A549 (cell line): ENCODE results near the gene UBE2K. TPM values are rescaled to one million over a fixed set of nuclear protein-coding genes. Genes with fewer than 3 reads are reported as not detected.
A peak's percentile ranks its signal among the peaks of the same experiment; 100 is the strongest.

Experiments
- ATAC-seq, 2 experiments: fragments of 200-7000 bp in 1 of 2; fragments of >200 bp in 1 of 2; cut with Nextera tagmentation in 1 of 2; cut with Tn5 transposase in 1 of 2; 3 replicates each; pipeline versions ENCODE4 v1.8.0 to v1.9.1; 2018 to 2020; ENCODE audit warnings: mild to moderate bottlenecking in 1 of 2, moderate library complexity in 1 of 2
- CTCF ChIA-PET: fragments of 300-600 bp; sonication (Branson Sonifier 250); formaldehyde crosslinking; extraction: SDS; loops from one replicate; lab custom pipeline; 2021; ENCODE audit warnings: antibody characterized with exemption, inconsistent platforms; lab: Yijun Ruan, JAX
- POLR2A ChIA-PET: fragments of 350-600 bp; formaldehyde crosslinking; extraction: SDS; loops from one replicate; lab custom pipeline; 2021; ENCODE audit warnings: antibody characterized with exemption, inconsistent platforms; lab: Yijun Ruan, JAX
- DNase-seq, 2 experiments: peaks; one replicate each; pipeline versions ENCODE4 v3.0.0 to v3.0.0-alpha.2; 2011 to 2016; ENCODE audit warnings: low read depth in 1 of 2, low spot score in 1 of 2
- FAIRE-seq: peaks from 2 replicates; lab custom pipeline; 2011; peaks lifted over from hg19 to GRCh38; lab: Jason Lieb, UNC
- H3K27ac ChIP-seq, 2 experiments: fragments of >200 bp; sonication (Bioruptor Twin); formaldehyde crosslinking; 3 replicates each; pipeline ENCODE4 v1.5.1; 2016 to 2017
- H3K4me1 ChIP-seq: fragments of >200 bp; sonication (Bioruptor Twin); formaldehyde crosslinking; 3 replicates; pipeline ENCODE4 v1.6.1; 2016
- H3K4me2 ChIP-seq: fragments of >200 bp; sonication (Bioruptor Twin); formaldehyde crosslinking; 3 replicates; pipeline ENCODE4 v1.6.1; 2016
- H3K4me3 ChIP-seq: fragments of >200 bp; sonication (Bioruptor Twin); formaldehyde crosslinking; 3 replicates; pipeline ENCODE4 v1.5.1; 2016
- H3K9me3 ChIP-seq: fragments of >200 bp; sonication (Bioruptor Twin); formaldehyde crosslinking; 3 replicates; pipeline ENCODE4 v1.6.1; 2016
- CEBPB ChIP-seq, 2 experiments: fragments of >200 bp in 1 of 2; sonication (Bioruptor Twin) in 1 of 2; formaldehyde crosslinking in 1 of 2; IDR thresholded peaks; 2 replicates each; pipeline ENCODE4 v1.6.1; 2012 to 2016
- EHF ChIP-seq: fragments of 250-450 bp; sonication (Bioruptor Pico); IDR thresholded peaks from 2 replicates; pipeline ENCODE4 v1.5.0; 2020; ENCODE audit warnings: mild to moderate bottlenecking
- FOSL2 ChIP-seq, 2 experiments: fragments of 450-650 bp in 1 of 2; fragments of >200 bp in 1 of 2; sonication (Bioruptor Twin) in 1 of 2; formaldehyde crosslinking; IDR thresholded peaks; 2 replicates each; pipeline versions ENCODE4 v1.5.0 to v1.6.1; 2016 to 2020; ENCODE audit warnings: mild to moderate bottlenecking in 1 of 2, moderate library complexity in 1 of 2
- JUNB ChIP-seq: fragments of >200 bp; sonication (Bioruptor Twin); formaldehyde crosslinking; IDR thresholded peaks from 2 replicates; pipeline ENCODE4 v1.6.1; 2016
- KDM5A ChIP-seq: fragments of 200-600 bp; sonication (generic); IDR thresholded peaks from 2 replicates; pipeline ENCODE4 v1.6.1; 2016; ENCODE audit warnings: antibody characterized with exemption, mild to moderate bottlenecking
- REST ChIP-seq: fragments of 200-600 bp; sonication (generic); IDR thresholded peaks from 2 replicates; pipeline ENCODE4 v1.6.1; 2016; ENCODE audit warnings: antibody characterized with exemption, mild to moderate bottlenecking, moderate library complexity
- WGBS: methylation state at CpG from one replicate; pipeline ENCODE4 v1.1.6; 2017; ENCODE audit errors: missing lambda C conversion rate; 5-methylcytosine and 5-hydroxymethylcytosine counted together
- polyA plus RNA-seq, 4 experiments: library from polyadenylated mRNA; depleted of rRNA in 3 of 4; stranded (reverse); fragments of >200 nt; fragmentation: RNase III in 1 of 4; extraction: RNeasy Plus Mini Kit Qiagen cat#74134 plus additional on column Dnase treatment in 1 of 4; gene quantifications; 2 replicates in 3 of 4; 3 replicates in 1 of 4; pipeline ENCODE4 v1.2.3, GENCODE V29; 2011 to 2017
- small RNA-seq, 6 experiments: library from RNA; depleted of rRNA; stranded (forward); fragments of <200 nt; gene quantifications; one replicate each; pipeline ENCODE3, GENCODE V24; 2012
- TF ChIP-seq, protein P1 (sequence below): fragments of 150-350 bp; IDR thresholded peaks from 2 replicates; pipeline ENCODE4 v1.6.1; 2014; ENCODE audit warnings: low read depth, mild to moderate bottlenecking, low read length
- TF ChIP-seq, protein P2 (sequence below): IDR thresholded peaks from 2 replicates; pipeline ENCODE4 v1.6.1; 2012
- TF ChIP-seq, protein P3 (sequence below): IDR thresholded peaks from 2 replicates; pipeline ENCODE4 v1.6.1; 2012

The UBE2K gene
- polyA plus RNA-seq, 2 of the 4 experiments (the other 2 are of a cell fraction) = 103 to 130 TPM

DNA sequence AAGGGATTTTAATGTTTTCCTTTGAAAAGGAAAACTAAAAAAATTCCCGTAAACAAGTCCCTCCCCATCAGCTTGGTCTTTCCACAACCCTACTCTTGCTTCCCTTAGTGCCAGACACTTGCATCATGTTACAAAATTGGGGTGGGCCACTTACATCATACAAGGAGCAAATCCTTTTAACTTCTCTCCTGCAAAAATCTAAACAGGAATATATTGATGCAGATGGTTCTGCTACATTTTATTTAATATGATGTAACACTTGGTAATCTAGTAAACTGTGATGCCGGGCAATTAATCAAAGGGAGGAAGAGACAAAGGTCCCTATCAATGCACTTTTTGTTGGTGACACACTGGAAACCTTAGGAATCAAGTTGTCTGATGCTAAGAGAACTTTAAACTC, 125.3 kb downstream of the UBE2K start:
- FAIRE-seq = no peak
- no peaks in the 10 kb centered on the region for H3K9me3 ChIP-seq
- no peak for DNase-seq
- peaks cover 42% of the 10 kb centered on the region for H3K4me1 ChIP-seq
- H3K27ac ChIP-seq = peak overlapping the region; percentile 53 to 60; a peak in 5 of 6 replicates
- WGBS = 69% methylated on average over 2 of the region's 2 CpGs
- ChIA-PET CTCF (no interaction called here), POLR2A (no interaction called here)
- TF ChIP-seq KDM5A (no peak), EHF (no peak), CEBPB (IDR thresholded peaks at IDR 0.05) (peak in 1 of 2 experiments; percentile 47; a peak in 1 of 4 replicates), REST (no peak)
- peak overlapping the region; percentile 49 for H3K4me2 ChIP-seq
- no peak overlapping the region for H3K4me3 ChIP-seq
- ATAC-seq = no peak

DNA sequence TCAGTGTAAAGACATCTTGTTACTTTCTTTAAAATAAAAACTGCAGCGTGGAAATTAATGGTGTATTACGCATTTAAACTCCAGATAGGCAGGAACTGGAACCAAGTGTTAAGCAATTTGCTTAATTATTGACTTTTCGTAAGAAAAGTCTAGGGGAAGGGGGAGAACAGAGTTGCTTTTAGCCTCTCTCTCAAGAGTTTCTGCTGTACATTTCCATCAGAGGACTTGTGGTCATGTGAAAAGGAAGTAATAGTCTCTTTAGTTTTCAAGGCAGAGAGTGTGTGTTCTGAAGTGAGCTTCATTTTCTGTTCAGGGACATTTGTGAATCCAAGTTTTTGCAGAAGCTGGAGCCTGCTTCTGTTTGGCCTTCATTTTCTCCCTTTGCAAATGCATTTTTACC, 127.2 kb downstream of the UBE2K start:
- Histone ChIP-seq H3K4me3 (no peak overlapping the region), H3K4me2 (peak overlapping the region; percentile 67), H3K9me3 (no peaks in the 10 kb centered on the region), H3K27ac (peak overlapping the region; percentile 69 to 79), H3K4me1 (peaks cover 42% of the 10 kb centered on the region)
- DNase-seq (no peak), FAIRE-seq (no peak), ATAC-seq (no peak)
- 0 out of 4 replicates have a peak, but pooled peaks of 1 of the 2 experiments have one; percentile 15 for TF ChIP-seq CEBPB (IDR thresholded peaks at IDR 0.05)
- TF ChIP-seq, protein P1, sequence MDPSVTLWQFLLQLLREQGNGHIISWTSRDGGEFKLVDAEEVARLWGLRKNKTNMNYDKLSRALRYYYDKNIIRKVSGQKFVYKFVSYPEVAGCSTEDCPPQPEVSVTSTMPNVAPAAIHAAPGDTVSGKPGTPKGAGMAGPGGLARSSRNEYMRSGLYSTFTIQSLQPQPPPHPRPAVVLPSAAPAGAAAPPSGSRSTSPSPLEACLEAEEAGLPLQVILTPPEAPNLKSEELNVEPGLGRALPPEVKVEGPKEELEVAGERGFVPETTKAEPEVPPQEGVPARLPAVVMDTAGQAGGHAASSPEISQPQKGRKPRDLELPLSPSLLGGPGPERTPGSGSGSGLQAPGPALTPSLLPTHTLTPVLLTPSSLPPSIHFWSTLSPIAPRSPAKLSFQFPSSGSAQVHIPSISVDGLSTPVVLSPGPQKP = no peak
- WGBS = 65% methylated on average over 3 of the region's 3 CpGs
- CTCF ChIA-PET = interaction anchor here (1.2 kb wide), 1 partner anchor 22 kb away, joined by 3 read pairs; no protein-coding TSS in a partner anchor
- POLR2A ChIA-PET = no interaction called here

GRCh38 chr4:39825741-39826231, 127.8 kb downstream of the UBE2K start:
- Histone ChIP-seq H3K4me3 (no peak overlapping the region), H3K9me3 (no peaks in the 10 kb centered on the region), H3K4me1 (peaks cover 42% of the 10 kb centered on the region), H3K4me2 (peak overlapping the region; percentile 67), H3K27ac (peak overlapping the region; percentile 69 to 79)
- 3% methylated on average over 7 of the region's 7 CpGs for WGBS
- CTCF ChIA-PET = interaction anchor here (1.2 kb wide), 1 partner anchor 22 kb away, joined by 3 read pairs; no protein-coding TSS in a partner anchor
- TF ChIP-seq, protein P2, sequence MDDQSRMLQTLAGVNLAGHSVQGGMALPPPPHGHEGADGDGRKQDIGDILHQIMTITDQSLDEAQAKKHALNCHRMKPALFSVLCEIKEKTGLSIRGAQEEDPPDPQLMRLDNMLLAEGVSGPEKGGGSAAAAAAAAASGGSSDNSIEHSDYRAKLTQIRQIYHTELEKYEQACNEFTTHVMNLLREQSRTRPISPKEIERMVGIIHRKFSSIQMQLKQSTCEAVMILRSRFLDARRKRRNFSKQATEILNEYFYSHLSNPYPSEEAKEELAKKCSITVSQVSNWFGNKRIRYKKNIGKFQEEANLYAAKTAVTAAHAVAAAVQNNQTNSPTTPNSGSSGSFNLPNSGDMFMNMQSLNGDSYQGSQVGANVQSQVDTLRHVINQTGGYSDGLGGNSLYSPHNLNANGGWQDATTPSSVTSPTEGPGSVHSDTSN = no peak
- TF ChIP-seq JUNB (peak; percentile 34), FOSL2 (IDR thresholded peaks at IDR 0.05) (peak; percentile 40; the same call in 1 of the 2 replicates), FOSL2 (CRISPR knock-in tag; IDR thresholded peaks at IDR 0.05) (peak; percentile 76)
- TF ChIP-seq, protein P3, sequence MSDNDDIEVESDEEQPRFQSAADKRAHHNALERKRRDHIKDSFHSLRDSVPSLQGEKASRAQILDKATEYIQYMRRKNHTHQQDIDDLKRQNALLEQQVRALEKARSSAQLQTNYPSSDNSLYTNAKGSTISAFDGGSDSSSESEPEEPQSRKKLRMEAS = 0 out of 2 replicates have a peak, but pooled peaks have one; percentile 21
- FAIRE-seq (no peak), ATAC-seq (peak; percentile 81 to 83), DNase-seq (peak; percentile 23 to 49)
- POLR2A ChIA-PET = no interaction called here

Small RNAs within 50 kb of the gene (small RNA-seq; reads per million reads assigned to genes)
- 0 reads per million in 6 experiments for gene RF00019
- 0 reads per million in 6 experiments for gene RN7SL558P

Other genes with a start within 250 kb of the UBE2K start
- gene RPL9, start 239.2 kb upstream of the UBE2K start, polyA plus RNA-seq (2011; rRNA removed) = 897 and 1,263 TPM in 2 replicates
- 785 to 851 TPM (median 786 TPM) in 3 replicates for gene RPL9, start 239.2 kb upstream of the UBE2K start, polyA plus RNA-seq (2017; fragmentation: RNase III; extraction: RNeasy Plus Mini Kit Qiagen cat#74134 plus additional on column Dnase treatment)
- 16.0 and 22.3 TPM in 2 replicates for gene LIAS, start 239.1 kb upstream of the UBE2K start, polyA plus RNA-seq (2011; rRNA removed)
- 11.3 to 14.5 TPM (median 12.9 TPM) in 3 replicates for gene LIAS, start 239.1 kb upstream of the UBE2K start, polyA plus RNA-seq (2017; fragmentation: RNase III; extraction: RNeasy Plus Mini Kit Qiagen cat#74134 plus additional on column Dnase treatment)
- 417 and 610 TPM in 2 replicates for gene UGDH, start 170.7 kb upstream of the UBE2K start, polyA plus RNA-seq (2011; rRNA removed)
- gene UGDH, start 170.7 kb upstream of the UBE2K start, polyA plus RNA-seq (2017; fragmentation: RNase III; extraction: RNeasy Plus Mini Kit Qiagen cat#74134 plus additional on column Dnase treatment) = 597 to 691 TPM (median 679 TPM) in 3 replicates
- 81.3 and 109 TPM in 2 replicates for gene SMIM14, start 59.3 kb upstream of the UBE2K start, polyA plus RNA-seq (2011; rRNA removed)
- 14.9 to 21.4 TPM (median 20.5 TPM) in 3 replicates for gene SMIM14, start 59.3 kb upstream of the UBE2K start, polyA plus RNA-seq (2017; fragmentation: RNase III; extraction: RNeasy Plus Mini Kit Qiagen cat#74134 plus additional on column Dnase treatment)